ENCODE measurements around the gene COL2A1.

GRCh38 chr12:47942614-47943225, 61.6 kb downstream of the COL2A1 start:
- TF ChIP-seq GATA2 (IDR thresholded peaks at IDR 0.05; ENCODE audit: low read depth, low read length) (no peak), GATA3 (IDR thresholded peaks at IDR 0.05; ENCODE audit: low read depth, low read length) (no peak)

Measured in SH-SY5Y (cell line).